BLaER1 treated with 17β-estradiol and CSF1 and Interleukin-3, amounts not matched to agents 10 nM and 100 nM (cell line): ENCODE measurements around the gene CCDC30.

Experiments used
- H3K27ac ChIP-seq, 11 experiments: shearing (Covaris generic); formaldehyde crosslinking; 2 replicates each; pipeline ENCODE4 v1.8.1; 2022
- H3K27me3 ChIP-seq, 11 experiments: shearing (Covaris generic); formaldehyde crosslinking; 2 replicates each; pipeline ENCODE4 v1.8.1; 2022
- H3K36me3 ChIP-seq, 11 experiments: shearing (Covaris generic); formaldehyde crosslinking; 2 replicates each; pipeline ENCODE4 v1.8.1; 2022
- H3K4me1 ChIP-seq, 10 experiments: shearing (Covaris generic); formaldehyde crosslinking; 2 replicates each; pipeline ENCODE4 v1.8.1; 2022
- H3K4me2 ChIP-seq, 11 experiments: shearing (Covaris generic); formaldehyde crosslinking; 2 replicates each; pipeline ENCODE4 v1.8.1; 2022
- H3K4me3 ChIP-seq, 10 experiments: shearing (Covaris generic); formaldehyde crosslinking; 2 replicates each; pipeline ENCODE4 v1.8.1; 2022
- H3K9ac ChIP-seq, 11 experiments: shearing (Covaris generic); formaldehyde crosslinking; 2 replicates each; pipeline ENCODE4 v1.8.1; 2022
- H3K9me3 ChIP-seq, 11 experiments: shearing (Covaris generic); formaldehyde crosslinking; replicated peaks in 1 of 11; 2 replicates each; pipeline ENCODE4 v1.8.1; 2022
- H4K20me1 ChIP-seq, 11 experiments: shearing (Covaris generic); formaldehyde crosslinking; 2 replicates each; pipeline ENCODE4 v1.8.1; 2022
- Cebpa-rat ChIP-seq, 11 experiments: shearing (Covaris generic); IDR thresholded peaks; 2 replicates each; pipeline ENCODE4 v1.8.1; 2022

CCDC30 gene

GRCh38 chr1:42442662-42443061 is 20.4 kb upstream of the CCDC30 start:
- H3K4me2 ChIP-seq: peak overlapping the region in 2 of 11 experiments; percentile 1 to 5; a peak in 2 of 22 replicates
- TF ChIP-seq Cebpa-rat (IDR thresholded peaks at IDR 0.05): no peak
- H3K27me3 ChIP-seq: no peaks in the 10 kb centered on the region
- no peak overlapping the region for H3K9ac ChIP-seq
- H3K4me3 ChIP-seq: no peak overlapping the region
- H3K27ac ChIP-seq: peak overlapping the region in 1 of 11 experiments; percentile 36; a peak in 1 of 22 replicates
- no peaks in the 10 kb centered on the region for H4K20me1 ChIP-seq
- peaks cover 0 to 10% (median 0%) of the 10 kb centered on the region in 10 experiments; a peak in 7 of 20 replicates for H3K4me1 ChIP-seq
- no peaks in the 10 kb centered on the region for H3K36me3 ChIP-seq
- no peaks in the 10 kb centered on the region for H3K9me3 ChIP-seq

GRCh38 chr1:42449256-42449655 is 13.8 kb upstream of the CCDC30 start:
- no peak for TF ChIP-seq Cebpa-rat (IDR thresholded peaks at IDR 0.05)
- Histone ChIP-seq H4K20me1 (no peaks in the 10 kb centered on the region), H3K4me3 (no peak overlapping the region), H3K4me1 (peaks cover 0 to 4% (median 0%) of the 10 kb centered on the region in 10 experiments; a peak in 1 of 20 replicates), H3K27ac (no peak overlapping the region), H3K9me3 (no peaks in the 10 kb centered on the region), H3K27me3 (no peaks in the 10 kb centered on the region), H3K9ac (no peak overlapping the region), H3K4me2 (no peak overlapping the region), H3K36me3 (no peaks in the 10 kb centered on the region)

- H3K36me3 ChIP-seq: no peaks in the 10 kb centered on the region
- no peak overlapping the region for H3K4me2 ChIP-seq
- no peaks in the 10 kb centered on the region for H3K9me3 ChIP-seq
- no peak for TF ChIP-seq Cebpa-rat (IDR thresholded peaks at IDR 0.05)
- no peaks in the 10 kb centered on the region for H3K27me3 ChIP-seq
- no peak overlapping the region for H3K27ac ChIP-seq
- H3K4me1 ChIP-seq: peaks cover 1 to 6% (median 2%) of the 10 kb centered on the region in 10 experiments; a peak in 15 of 20 replicates
- no peak overlapping the region for H3K4me3 ChIP-seq
- H3K9ac ChIP-seq: no peak overlapping the region
- H4K20me1 ChIP-seq: no peaks in the 10 kb centered on the region
These were observed 13.0 kb upstream of the CCDC30 start for GRCh38 chr1:42450061-42450460.

GRCh38 chr1:42453386-42453785 is 9.7 kb upstream of the CCDC30 start:
- Histone ChIP-seq H3K4me2 (no peak overlapping the region), H3K27me3 (no peaks in the 10 kb centered on the region), H3K36me3 (peaks cover 4 to 12% (median 7%) of the 10 kb centered on the region in 11 experiments; a peak in 20 of 22 replicates), H3K4me1 (peaks cover 21 to 31% (median 25%) of the 10 kb centered on the region in 10 experiments), H3K4me3 (no peak overlapping the region), H3K9me3 (no peaks in the 10 kb centered on the region), H4K20me1 (no peaks in the 10 kb centered on the region), H3K27ac (no peak overlapping the region), H3K9ac (no peak overlapping the region)
- TF ChIP-seq Cebpa-rat (IDR thresholded peaks at IDR 0.05): no peak

DNA sequence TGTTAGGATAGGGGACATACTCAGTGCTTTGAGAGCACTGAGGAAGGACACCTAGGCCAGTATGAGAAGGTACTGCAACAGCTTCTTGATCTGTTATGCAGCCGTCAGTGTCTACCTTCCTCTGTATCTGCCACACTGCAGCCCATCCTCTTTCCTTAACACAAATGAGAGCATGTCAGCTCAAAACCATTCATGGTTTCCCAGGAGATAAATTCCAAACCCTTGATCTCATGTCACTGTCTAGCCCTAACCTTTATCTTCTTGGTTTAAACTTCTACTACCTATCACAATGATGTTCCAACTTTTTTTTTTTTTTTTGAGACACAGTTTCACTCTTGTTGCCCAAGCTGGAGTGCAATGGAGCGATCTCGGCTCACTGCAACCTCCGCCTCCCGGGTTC is 8.7 kb upstream of the CCDC30 start:
- peaks cover 21 to 32% (median 27%) of the 10 kb centered on the region in 10 experiments for H3K4me1 ChIP-seq
- H3K9ac ChIP-seq: no peak overlapping the region
- H3K36me3 ChIP-seq: peaks cover 14 to 22% (median 17%) of the 10 kb centered on the region in 11 experiments
- H3K4me2 ChIP-seq: no peak overlapping the region
- TF ChIP-seq Cebpa-rat (IDR thresholded peaks at IDR 0.05): no peak
- H3K27ac ChIP-seq: no peak overlapping the region
- no peaks in the 10 kb centered on the region for H4K20me1 ChIP-seq
- H3K27me3 ChIP-seq: no peaks in the 10 kb centered on the region
- no peaks in the 10 kb centered on the region for H3K9me3 ChIP-seq
- no peak overlapping the region for H3K4me3 ChIP-seq

- Histone ChIP-seq H3K4me1 (peaks cover 20 to 38% (median 32%) of the 10 kb centered on the region in 10 experiments), H3K9ac (peak within 1 kb of the TSS; percentile 92 to 97 (median 94)), H3K27ac (peak within 1 kb of the TSS; percentile 94 to 97 (median 96)), H4K20me1 (no peaks in the 10 kb centered on the region; a peak in 1 of 22 replicates), H3K36me3 (peaks cover 30 to 40% (median 35%) of the 10 kb centered on the region in 11 experiments), H3K4me2 (peak within 1 kb of the TSS; percentile 78 to 99 (median 90)), H3K4me3 (peak within 1 kb of the TSS; percentile 71 to 86 (median 78)), H3K27me3 (no peaks in the 10 kb centered on the region), H3K9me3 (no peaks in the 10 kb centered on the region)
- no peak for TF ChIP-seq Cebpa-rat (IDR thresholded peaks at IDR 0.05)
These were observed 6.9 kb upstream of the CCDC30 start, which contains the start of the genes PPCS and ZMYND12 for GRCh38 chr1:42456010-42456753. TSS of gene PPCS (plus strand) at chr1:42456543. CDS start at chr1:42456566, 23 bp downstream. TSS of gene ZMYND12 (minus strand) at chr1:42456022. CDS start at chr1:42455997, 25 bp downstream.

DNA sequence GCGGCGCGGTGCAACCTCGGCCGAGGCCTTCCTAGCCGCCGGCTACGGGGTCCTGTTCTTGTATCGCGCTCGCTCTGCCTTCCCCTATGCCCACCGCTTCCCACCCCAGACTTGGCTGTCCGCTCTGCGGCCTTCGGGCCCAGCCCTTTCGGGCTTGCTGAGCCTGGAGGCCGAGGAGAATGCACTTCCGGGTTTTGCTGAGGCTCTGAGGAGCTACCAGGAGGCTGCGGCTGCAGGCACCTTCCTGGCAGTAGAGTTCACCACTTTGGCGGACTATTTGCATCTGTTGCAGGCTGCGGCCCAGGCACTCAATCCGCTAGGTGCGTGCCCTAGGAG is 6.4 kb upstream of the CCDC30 start:
- no peak for TF ChIP-seq Cebpa-rat (IDR thresholded peaks at IDR 0.05)
- no peaks in the 10 kb centered on the region; a peak in 1 of 22 replicates for H4K20me1 ChIP-seq
- H3K36me3 ChIP-seq: peaks cover 30 to 45% (median 37%) of the 10 kb centered on the region in 11 experiments
- peaks cover 26 to 44% (median 37%) of the 10 kb centered on the region in 10 experiments for H3K4me1 ChIP-seq
- no peaks in the 10 kb centered on the region for H3K9me3 ChIP-seq
- peak overlapping the region; percentile 92 to 97 (median 94) for H3K9ac ChIP-seq
- H3K4me3 ChIP-seq: peak overlapping the region; percentile 71 to 86 (median 78)
- H3K4me2 ChIP-seq: peak overlapping the region; percentile 78 to 99 (median 90)
- peak overlapping the region; percentile 94 to 97 (median 96) for H3K27ac ChIP-seq
- H3K27me3 ChIP-seq: no peaks in the 10 kb centered on the region

DNA sequence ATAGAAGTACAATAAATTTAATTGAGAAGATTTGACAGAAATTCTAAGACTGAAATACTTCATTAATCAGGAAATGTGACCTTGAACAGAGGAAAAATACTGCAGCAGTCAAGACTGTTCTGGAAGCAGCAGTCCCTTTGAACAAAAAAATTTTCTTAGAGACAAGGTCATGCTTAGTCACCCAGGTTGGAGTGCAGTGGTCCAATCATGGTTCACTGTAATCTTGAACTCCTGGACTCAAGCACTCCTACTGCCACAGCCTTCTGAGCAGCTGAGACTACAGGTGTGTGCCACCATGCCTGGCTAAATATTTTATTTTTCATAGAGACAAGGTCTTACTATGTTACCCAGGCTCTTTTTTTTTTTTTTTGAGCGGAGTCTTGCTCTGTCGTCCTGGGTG is 1.9 kb upstream of the CCDC30 start:
- Histone ChIP-seq H3K9me3 (no peaks in the 10 kb centered on the region), H3K27me3 (peaks cover 0 to 14% (median 10%) of the 10 kb centered on the region in 11 experiments; a peak in 10 of 22 replicates), H4K20me1 (no peaks in the 10 kb centered on the region; a peak in 1 of 22 replicates), H3K27ac (no peak overlapping the region), H3K9ac (no peak overlapping the region), H3K4me2 (peak overlapping the region in 8 of 11 experiments; percentile 12 to 96 (median 88); a peak in 15 of 22 replicates), H3K4me3 (no peak overlapping the region), H3K4me1 (peaks cover 33 to 48% (median 44%) of the 10 kb centered on the region in 10 experiments), H3K36me3 (peaks cover 30 to 47% (median 37%) of the 10 kb centered on the region in 11 experiments)
- no peak for TF ChIP-seq Cebpa-rat (IDR thresholded peaks at IDR 0.05)

DNA sequence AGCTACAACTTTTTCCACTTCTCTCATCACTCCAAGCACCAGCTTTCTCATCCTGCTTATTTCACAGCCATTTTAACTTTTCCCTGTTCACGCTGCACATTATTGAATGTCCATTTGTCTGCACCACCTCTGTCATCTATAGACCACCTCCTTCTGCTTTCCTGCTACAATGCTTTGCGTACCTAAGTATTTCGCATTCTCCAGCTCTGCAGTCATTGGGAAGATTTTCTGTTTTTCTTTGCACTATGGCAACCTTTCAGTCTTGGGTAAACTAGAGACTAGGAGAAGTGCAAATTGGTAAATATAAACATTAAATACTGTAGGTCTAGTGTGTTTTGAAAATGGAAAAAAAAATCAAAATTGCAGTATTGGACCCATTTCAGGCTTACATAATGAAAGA is 835 bp downstream of the CCDC30 start:
- H3K27ac ChIP-seq: no peak overlapping the region
- H3K36me3 ChIP-seq: peaks cover 19 to 30% (median 24%) of the 10 kb centered on the region in 11 experiments
- H3K9me3 ChIP-seq: no peaks in the 10 kb centered on the region
- H3K4me2 ChIP-seq: peak overlapping the region; percentile 80 to 97 (median 89)
- no peak for TF ChIP-seq Cebpa-rat (IDR thresholded peaks at IDR 0.05)
- H3K4me3 ChIP-seq: peak overlapping the region in 9 of 10 experiments; percentile 61 to 81 (median 70); a peak in 12 of 20 replicates
- peaks cover 22 to 30% (median 27%) of the 10 kb centered on the region in 10 experiments for H3K4me1 ChIP-seq
- H4K20me1 ChIP-seq: no peaks in the 10 kb centered on the region; a peak in 1 of 22 replicates
- peaks cover 0 to 14% (median 10%) of the 10 kb centered on the region in 11 experiments; a peak in 10 of 22 replicates for H3K27me3 ChIP-seq
- H3K9ac ChIP-seq: peak overlapping the region in 3 of 11 experiments; percentile 35 to 71 (median 58); a peak in 2 of 22 replicates
